ENCODE results near the gene SMURF2. TPM values are rescaled to one million over a fixed set of nuclear protein-coding genes. Genes with fewer than 3 reads are reported as not detected.

Gene SMURF2
- total and polyA plus RNA-seq, 11 donors, result 3.6 to 17.5 (median 12.2) TPM

DNA sequence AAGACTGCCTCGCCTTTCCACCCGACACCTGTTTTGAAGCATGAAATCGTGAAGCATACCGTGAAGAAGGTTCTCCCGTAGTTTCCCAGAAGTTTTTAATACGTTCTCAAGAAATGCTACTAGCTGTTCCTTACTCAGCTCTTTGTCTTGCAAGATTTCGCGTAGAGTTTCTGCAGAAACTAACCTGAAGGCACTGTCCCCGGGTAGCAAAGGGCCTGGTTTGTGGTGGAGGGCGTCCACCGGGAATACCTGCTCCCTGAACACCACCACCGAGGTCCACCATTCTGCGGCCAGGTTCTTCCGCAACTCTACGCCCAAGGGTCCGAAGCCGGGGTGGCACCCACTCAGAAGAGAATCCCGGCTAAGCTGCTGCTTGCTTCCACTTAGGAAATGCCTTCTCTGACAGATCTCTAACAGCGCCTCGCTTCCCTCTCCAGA is 165.7 kb downstream of the SMURF2 start:
- ATAC-seq, result no peak
- no peak for TF ChIP-seq POLR2A (IDR thresholded peaks at IDR 0.05)
- no peak for TF ChIP-seq CTCF (IDR thresholded peaks at IDR 0.05)
- Histone ChIP-seq H3K4me1 (peaks cover 2 to 84% (median 44%) of the 10 kb centered on the region in 12 donors), H3K36me3 (peaks cover 4 to 61% (median 58%) of the 10 kb centered on the region in 9 donors), H3K27ac (peak overlapping the region in 11 of 12 donors; percentile 73 to 91 (median 84)), H3K4me3 (peak overlapping the region; percentile 44 to 89 (median 68)), H3K9me3 (no peaks in the 10 kb centered on the region), H3K27me3 (no peaks in the 10 kb centered on the region)
- intact Hi-C loops (cut with DNase I), result loop anchor here in 5 of 10 donors (5.0 to 10.0 kb wide), 3 partner anchors 74 to 192 kb away; no protein-coding TSS in a partner anchor
- WGBS, 4 donors, result 0 to 2% (median 1%) methylated on average over 13 to 20 of the region's 20 CpGs
- peak in 1 of 5 donors; percentile 32 for DNase-seq

Small RNA genes lying within 50 kb of the gene (microRNA-seq; reads per million reads assigned to microRNA genes)
- gene MIR3064, result 1.5 to 8.1 (median 3.3) reads per million in 4 donors
- gene MIR5047, result 0 reads per million in 4 donors

Other genes starting within 250 kb of the SMURF2 start
- 10 to 100 TPM in 1 of 9 donors, 1 to 10 TPM in 7, under 1 TPM in 1; 0.95 to 23.0 (median 2.4) TPM for gene MILR1, start 213.2 kb downstream of the SMURF2 start, total RNA-seq
- 1 to 10 TPM; 1.6 to 1.7 TPM for gene MILR1, start 213.2 kb downstream of the SMURF2 start, polyA plus RNA-seq
- gene POLG2, start 165.3 kb downstream of the SMURF2 start, total RNA-seq, result 1 to 10 TPM; 1.4 to 8.7 (median 5.7) TPM
- gene POLG2, start 165.3 kb downstream of the SMURF2 start, polyA plus RNA-seq, result 1 to 10 TPM; 5.4 to 5.9 TPM
- gene DDX5, start 156.0 kb downstream of the SMURF2 start, total RNA-seq, result 100 to 1,000 TPM; 183 to 521 (median 332) TPM
- gene DDX5, start 156.0 kb downstream of the SMURF2 start, polyA plus RNA-seq, result 100 to 1,000 TPM; 254 to 382 TPM
- 10 to 100 TPM in 7 of 9 donors, 1 to 10 TPM in 2; 9.4 to 25.1 (median 13.1) TPM for gene CEP95, start 155.3 kb downstream of the SMURF2 start, total RNA-seq
- 10 to 100 TPM; 10.6 to 15.4 TPM for gene CEP95, start 155.3 kb downstream of the SMURF2 start, polyA plus RNA-seq

Data from heart left ventricle (tissue), 16 donors.